EH (cell line): ENCODE measurements around the gene EPOP.
A peak's percentile ranks its signal among the peaks of the same experiment; 100 is the strongest.
"Not testable (repeated sequence)": the region's sequence is repeated elsewhere in the genome, so short reads cannot be mapped to it uniquely, and the experiment has no call there.

ENCODE experiments used
- DNase-seq: peaks from one replicate; pipeline ENCODE4 v3.0.0-alpha.2; 2015; ENCODE audit warnings: low read depth

Gene EPOP

GRCh38 chr17:38673707-38674013, 1.1 kb downstream of the EPOP start:
- DNase-seq, result no peak

DNA sequence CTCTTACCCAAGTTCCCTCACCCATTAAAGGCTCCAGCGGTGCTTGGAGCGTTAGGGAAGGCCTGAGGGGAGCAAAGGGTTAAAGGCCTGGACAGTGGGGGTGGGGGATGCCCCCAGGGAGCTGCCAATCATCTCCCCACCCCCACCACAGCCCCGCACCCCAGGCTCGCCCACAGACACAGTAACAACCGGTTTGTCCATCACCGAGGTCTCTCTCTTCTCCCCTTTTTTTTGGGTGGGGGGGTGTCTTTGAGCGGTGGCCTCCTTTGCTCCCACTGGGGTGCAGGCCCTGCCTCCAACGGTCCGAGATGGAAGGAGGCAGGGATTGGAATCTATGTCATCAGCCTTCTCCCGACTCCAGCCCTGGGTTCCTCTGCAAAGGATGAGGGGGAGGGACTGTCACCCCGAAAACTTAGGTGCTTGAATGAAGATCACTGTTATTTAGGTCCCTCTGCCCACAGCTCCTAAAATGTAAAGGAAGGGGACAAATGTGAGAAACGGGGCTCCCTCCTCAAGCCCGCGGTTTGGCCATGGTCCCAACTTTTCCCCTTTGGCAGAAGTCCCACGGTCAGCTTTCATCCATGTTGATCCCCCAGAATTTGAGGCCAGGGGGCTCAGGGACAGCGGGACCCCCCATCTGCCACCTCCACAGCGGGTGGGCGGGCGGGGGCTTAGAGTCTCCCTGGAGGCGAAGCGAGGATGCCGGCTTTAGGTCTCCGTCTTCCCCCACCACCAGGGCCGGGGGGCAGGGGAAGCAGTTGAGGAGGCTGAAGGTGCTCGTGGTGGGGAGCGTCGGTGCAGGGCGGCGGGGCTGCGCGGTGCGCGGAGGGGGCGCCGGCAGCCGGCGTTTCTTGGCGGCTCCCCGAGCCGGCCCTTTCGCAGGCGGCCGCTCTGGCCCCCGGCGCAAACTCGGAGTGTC, 1.7 kb downstream of the EPOP start:
- no peak for DNase-seq

GRCh38 chr17:38671939-38672720, 2.6 kb downstream of the EPOP start:
- DNase-seq, result no peak

DNA sequence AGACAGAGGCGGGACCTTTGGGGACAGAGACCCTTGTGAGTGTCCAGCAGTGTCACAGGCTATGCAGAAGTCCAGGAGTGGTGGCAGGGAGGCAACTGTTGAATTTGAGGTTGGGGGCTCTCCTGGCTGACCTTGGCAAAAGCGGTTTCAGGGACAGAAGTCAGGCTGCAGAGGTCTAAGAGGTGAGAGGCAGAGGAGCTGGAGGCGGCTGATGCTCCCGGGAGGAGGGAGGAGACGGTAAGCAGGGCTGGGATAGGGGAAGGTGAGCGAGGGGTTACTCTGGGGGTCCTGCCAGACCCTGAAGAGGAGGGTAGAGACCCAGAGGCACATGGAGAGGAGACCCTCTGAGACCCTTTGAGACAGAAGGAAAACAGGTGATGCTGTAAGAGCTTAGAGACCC, 5.2 kb downstream of the EPOP start:
- no peak for DNase-seq

GRCh38 chr17:38667787-38668122, 7.0 kb downstream of the EPOP start:
- DNase-seq, result no peak

- peak; percentile 75 for DNase-seq
Observed at GRCh38 chr17:38667099-38667786, 7.5 kb downstream of the EPOP start.

- no peak for DNase-seq
Observed at GRCh38 chr17:38663964-38664644, 10.7 kb downstream of the EPOP start.

GRCh38 chr17:38663125-38663751, 11.5 kb downstream of the EPOP start:
- DNase-seq, result peak; percentile 63

GRCh38 chr17:38660097-38661025, 14.4 kb downstream of the EPOP start:
- peak; percentile 34 for DNase-seq

GRCh38 chr17:38659415-38659814, 15.3 kb downstream of the EPOP start:
- DNase-seq, result no peak

- no peak for DNase-seq
Observed at GRCh38 chr17:38658741-38659345, 15.9 kb downstream of the EPOP start.

- no peak for DNase-seq
Observed at GRCh38 chr17:38657824-38658740, 16.7 kb downstream of the EPOP start.

- DNase-seq, result no peak
Observed at GRCh38 chr17:38656959-38657823, 17.6 kb downstream of the EPOP start.

GRCh38 chr17:38654411-38655398, 20.1 kb downstream of the EPOP start:
- no peak for DNase-seq

DNA sequence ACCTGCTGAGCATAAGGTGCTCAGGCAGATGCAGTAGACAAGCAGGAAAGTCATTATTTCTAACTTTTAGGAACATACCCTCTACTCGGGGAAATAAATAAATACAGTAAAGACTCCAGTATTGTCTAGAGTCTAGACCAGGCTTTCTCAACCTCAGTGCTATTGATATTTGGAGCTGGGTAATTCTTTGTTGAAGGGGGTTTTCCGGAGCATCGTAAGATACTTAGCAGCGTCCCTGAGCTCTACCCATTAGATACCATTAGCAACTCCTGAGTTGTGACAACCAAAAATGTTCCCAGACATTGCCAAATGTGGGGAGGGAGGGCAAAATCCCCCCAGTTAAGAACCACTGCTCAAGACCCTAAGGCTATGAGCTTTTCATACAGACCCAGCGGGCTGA, 21.1 kb downstream of the EPOP start:
- DNase-seq, result no peak

GRCh38 chr17:38653230-38653629, 21.5 kb downstream of the EPOP start:
- no peak for DNase-seq

GRCh38 chr17:38650653-38651173, 24.0 kb downstream of the EPOP start:
- DNase-seq, result not testable (repeated sequence)
